Stimulated activated CD8-positive, alpha-beta memory T cell treated with anti-CD3 and anti-CD28 coated beads, Interleukin-4, amount 100 ng/mL, for 48 hours (primary cell): ENCODE data around the gene CDC5L.
A peak's percentile ranks its signal among the peaks of the same experiment; 100 is the strongest.

ENCODE experiments used
- DNase-seq: peaks from one replicate; pipeline ENCODE4 v3.0.0-alpha.2; 2020

Gene CDC5L

GRCh38 chr6:44456070-44456965 is 68.8 kb downstream of the CDC5L start:
- DNase-seq, result peak; percentile 61

GRCh38 chr6:44456966-44457292 is 69.4 kb downstream of the CDC5L start:
- no peak for DNase-seq

- DNase-seq, result no peak
Measured at GRCh38 chr6:44457596-44457995, 70.1 kb downstream of the CDC5L start.

GRCh38 chr6:44458551-44458950 is 71.0 kb downstream of the CDC5L start:
- DNase-seq, result no peak

GRCh38 chr6:44462335-44462734 is 74.8 kb downstream of the CDC5L start:
- no peak for DNase-seq

GRCh38 chr6:44462797-44463727 is 75.6 kb downstream of the CDC5L start:
- DNase-seq, result no peak

GRCh38 chr6:44463728-44464450 is 76.4 kb downstream of the CDC5L start:
- DNase-seq, result no peak

GRCh38 chr6:44464527-44465310 is 77.2 kb downstream of the CDC5L start:
- DNase-seq, result no peak

- DNase-seq, result no peak
Measured at GRCh38 chr6:44466955-44467354, 79.4 kb downstream of the CDC5L start.

- no peak for DNase-seq
Measured at GRCh38 chr6:44468835-44469234, 81.3 kb downstream of the CDC5L start.

GRCh38 chr6:44470115-44470464 is 82.6 kb downstream of the CDC5L start:
- DNase-seq, result no peak

- DNase-seq, result no peak
Measured at GRCh38 chr6:44470746-44471145, 83.2 kb downstream of the CDC5L start.

GRCh38 chr6:44471271-44471981 is 83.9 kb downstream of the CDC5L start:
- no peak for DNase-seq

GRCh38 chr6:44472250-44472945 is 84.9 kb downstream of the CDC5L start:
- DNase-seq, result no peak

- DNase-seq, result no peak
Measured at GRCh38 chr6:44473393-44474189, 86.1 kb downstream of the CDC5L start.

GRCh38 chr6:44474190-44474631 is 86.7 kb downstream of the CDC5L start:
- DNase-seq, result no peak

- DNase-seq, result no peak
Measured at GRCh38 chr6:44474643-44475042, 87.1 kb downstream of the CDC5L start.

- DNase-seq, result no peak
Measured at GRCh38 chr6:44475417-44475778, 87.9 kb downstream of the CDC5L start.

GRCh38 chr6:44475779-44476434 is 88.4 kb downstream of the CDC5L start:
- peak; percentile 84 for DNase-seq

- no peak for DNase-seq
Measured at GRCh38 chr6:44476849-44477248, 89.3 kb downstream of the CDC5L start.
